Activated CD4-positive, alpha-beta memory T cell treated with anti-CD3 and anti-CD28 coated beads, Interleukin-2, amount 10 ng/mL, durations not matched to agents 7 days and 5 days (primary cell): ENCODE results near the gene ENTPD3. TPM values are rescaled to one million over a fixed set of nuclear protein-coding genes. Genes with fewer than 3 reads are reported as not detected.
A peak's percentile ranks its signal among the peaks of the same experiment; 100 is the strongest.
"Not testable (repeated sequence)": the region's sequence is repeated elsewhere in the genome, so short reads cannot be mapped to it uniquely, and the experiment has no call there.

Experiments
- CTCF ChIA-PET: fragments of 350-600 bp; sonication (Branson Sonifier 250); formaldehyde crosslinking; loops from one replicate; lab custom pipeline; 2021; ENCODE audit warnings: antibody characterized with exemption, inconsistent platforms; lab: Charles Lee
- POLR2A ChIA-PET: fragments of 350-600 bp; sonication (Branson Sonifier 250); formaldehyde crosslinking; loops from one replicate; lab custom pipeline; 2021; ENCODE audit warnings: antibody characterized with exemption; lab: Charles Lee
- DNase-seq: peaks from one replicate; pipeline ENCODE4 v3.0.0-alpha.2; 2020
- H3K27ac Mint-ChIP-seq: one replicate; pipeline ENCODE4 v1.8.0; 2021; ENCODE audit warnings: mild to moderate bottlenecking, mixed read lengths
- H3K27me3 Mint-ChIP-seq: one replicate; pipeline ENCODE4 v1.8.0; 2021; ENCODE audit warnings: mixed read lengths
- H3K36me3 Mint-ChIP-seq: one replicate; pipeline ENCODE4 v1.8.0; 2021; ENCODE audit warnings: low read depth, mixed read lengths
- H3K4me1 Mint-ChIP-seq: one replicate; pipeline ENCODE4 v1.8.0; 2021; ENCODE audit warnings: mixed read lengths
- H3K4me3 Mint-ChIP-seq: one replicate; pipeline ENCODE4 v1.8.0; 2021; ENCODE audit warnings: mild to moderate bottlenecking, mixed read lengths
- H3K9me3 Mint-ChIP-seq: one replicate; pipeline ENCODE4 v1.8.0; 2021; ENCODE audit warnings: mixed read lengths
- total RNA-seq, 2 experiments: library from RNA; stranded (reverse); gene quantifications; one replicate each; pipeline ENCODE4 v1.2.3, GENCODE V29; 2021

The ENTPD3 gene
- total RNA-seq, 2 experiments from 2014 or later: not detected

DNA sequence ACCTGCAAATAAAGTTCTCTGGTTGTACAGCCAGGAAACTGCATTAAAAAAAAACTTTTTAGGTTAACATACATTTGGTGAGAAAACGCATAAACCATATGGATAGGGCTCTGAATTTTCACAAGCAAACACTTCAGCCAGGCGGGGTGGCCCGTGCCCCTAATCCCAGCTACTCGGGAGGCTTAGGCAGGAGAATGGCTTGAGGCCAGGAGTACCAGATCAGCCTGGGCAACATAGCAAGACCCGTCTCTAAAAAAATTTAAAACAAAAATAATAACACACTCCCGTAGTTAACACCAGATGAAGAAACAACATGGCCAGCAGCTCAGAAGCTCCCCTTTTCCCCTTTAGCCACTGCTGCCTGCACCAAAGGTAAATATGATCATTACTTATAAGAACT lies 66.9 kb downstream of the ENTPD3 start:
- Mint-ChIP-seq H3K4me3 (peak overlapping the region; percentile 86), H3K36me3 (peaks cover 17% of the 10 kb centered on the region), H3K27ac (no peak overlapping the region), H3K4me1 (peaks cover 58% of the 10 kb centered on the region), H3K27me3 (no peaks in the 10 kb centered on the region), H3K9me3 (no peaks in the 10 kb centered on the region)
- ChIA-PET CTCF (interaction anchor here (1.0 to 2.6 kb wide), 3 partner anchors 10 to 127 kb away, joined by 3 to 6 read pairs (median 4); no protein-coding TSS in a partner anchor), POLR2A (interaction anchor here (0.8 to 3.5 kb wide), 8 partner anchors 11 to 746 kb away, joined by 3 to 46 read pairs (median 12); partner anchors contain the start of genes CTNNB1, EIF1B, ZNF619 and ZNF620)
- DNase-seq: no peak

DNA sequence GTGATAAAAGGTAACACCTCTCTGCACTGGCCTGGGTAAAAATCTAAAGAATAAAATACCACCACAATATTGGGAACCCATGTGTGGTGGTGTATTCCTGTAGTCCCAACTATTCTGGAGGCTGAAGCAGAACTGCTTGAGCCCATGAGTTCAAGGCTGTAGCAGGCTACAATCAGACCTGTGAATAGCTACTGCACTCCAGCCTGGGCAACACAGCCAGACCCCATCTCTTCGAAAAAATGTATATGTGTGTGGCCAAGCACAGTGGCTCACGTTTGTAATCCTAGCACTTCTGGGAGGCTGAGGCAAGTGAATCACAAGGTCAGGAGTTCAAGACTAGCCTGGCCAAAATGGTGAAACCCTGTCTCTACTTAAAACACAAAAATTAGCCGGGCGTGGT lies 68.3 kb downstream of the ENTPD3 start:
- H3K4me1 Mint-ChIP-seq: peaks cover 68% of the 10 kb centered on the region
- ChIA-PET POLR2A (interaction anchor here (3.5 kb wide), 1 partner anchor 9 kb away, joined by 19 read pairs; no protein-coding TSS in a partner anchor), CTCF (no interaction called here)
- peak overlapping the region; percentile 80 for H3K4me3 Mint-ChIP-seq
- no peaks in the 10 kb centered on the region for H3K9me3 Mint-ChIP-seq
- peaks cover 31% of the 10 kb centered on the region for H3K36me3 Mint-ChIP-seq
- DNase-seq: no peak
- no peaks in the 10 kb centered on the region for H3K27me3 Mint-ChIP-seq
- no peak overlapping the region for H3K27ac Mint-ChIP-seq

DNA sequence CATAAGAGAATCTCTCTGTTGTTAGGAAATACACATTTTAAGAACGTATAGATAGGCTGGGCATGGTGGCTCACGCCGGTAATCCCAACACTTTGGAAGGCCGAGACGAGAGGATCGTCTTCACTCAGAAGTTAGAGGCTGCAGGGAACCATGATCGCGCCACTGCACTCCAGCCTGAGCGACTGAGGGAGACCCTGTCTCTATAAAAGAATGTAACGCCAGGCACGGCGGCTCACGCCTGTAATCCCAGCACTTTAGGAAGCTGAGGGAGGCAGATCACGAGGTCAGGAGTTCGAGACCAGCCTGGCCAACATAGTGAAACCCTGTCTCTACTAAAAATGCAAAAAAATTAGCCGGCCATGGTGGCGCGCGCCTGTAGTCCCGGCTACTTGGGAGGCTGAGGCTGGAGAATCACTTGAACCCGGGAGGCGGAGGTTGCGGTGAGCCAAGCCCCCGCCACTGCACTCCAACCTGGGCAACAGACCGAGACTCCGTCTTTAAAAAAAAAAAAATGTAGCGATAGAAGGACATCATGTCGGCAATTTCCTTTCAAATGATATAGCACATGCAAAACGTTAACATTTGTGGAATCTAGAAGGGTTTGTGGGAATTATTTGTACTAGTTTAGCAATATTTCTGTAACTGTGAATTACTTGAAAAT lies 69.4 kb downstream of the ENTPD3 start:
- Mint-ChIP-seq H3K4me3 (peak overlapping the region; percentile 80), H3K27me3 (no peaks in the 10 kb centered on the region), H3K36me3 (peaks cover 38% of the 10 kb centered on the region), H3K27ac (peak overlapping the region; percentile 86), H3K9me3 (no peaks in the 10 kb centered on the region), H3K4me1 (peaks cover 72% of the 10 kb centered on the region)
- DNase-seq: no peak
- ChIA-PET POLR2A (interaction anchor here (0.6 to 3.8 kb wide), 15 partner anchors 14 to 743 kb away, joined by 3 to 34 read pairs (median 5); partner anchors contain the start of genes CTNNB1, EIF1B, ZNF619 and ZNF620), CTCF (interaction anchor here (1.7 kb wide), 1 partner anchor 50 kb away, joined by 5 read pairs; the partner anchor contains the start of gene ZNF620)

DNA sequence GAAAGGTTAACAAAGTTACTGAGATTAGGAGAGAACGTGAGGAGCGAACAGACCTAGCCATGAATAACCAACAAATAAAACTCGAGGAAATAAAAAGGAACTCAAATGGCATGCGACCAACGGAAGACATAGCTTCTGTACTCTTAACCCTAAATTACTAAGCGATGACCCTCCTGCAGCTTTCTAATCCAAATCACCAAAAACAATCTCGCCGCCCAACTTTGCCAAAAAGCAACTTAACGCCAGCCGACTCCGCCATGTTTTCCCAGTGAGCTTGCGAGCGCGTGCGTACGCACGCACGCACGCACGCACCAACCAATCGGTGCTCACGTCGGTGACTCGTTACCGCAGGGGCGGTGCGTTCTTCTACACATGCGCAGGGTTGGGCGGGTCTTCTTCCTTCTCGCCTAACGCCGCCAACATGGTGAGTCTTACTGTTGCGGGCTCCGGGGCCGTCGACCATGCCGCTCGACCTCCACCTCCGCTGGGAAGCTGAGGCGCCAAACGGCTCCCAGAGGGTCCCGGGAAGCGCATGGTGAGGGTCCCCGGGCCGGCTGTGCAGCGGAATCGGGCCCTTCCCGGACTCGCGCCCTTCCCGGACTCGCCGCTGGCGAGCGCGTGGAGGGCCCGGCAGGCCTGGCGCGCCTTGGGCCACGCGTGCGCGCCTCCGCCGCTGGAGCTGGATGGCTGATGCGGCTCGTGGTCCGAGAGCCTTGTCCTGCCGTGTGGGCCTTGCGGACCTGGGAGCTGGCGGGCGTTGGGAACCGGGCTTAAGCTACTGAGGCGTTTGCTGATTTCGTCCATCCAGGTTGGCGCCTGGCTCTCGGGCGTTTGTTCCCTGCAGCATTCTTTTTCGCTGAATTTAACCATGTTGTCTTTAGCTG lies 70.2 kb downstream of the ENTPD3 start, which contains the start of gene RPL14:
TSS of gene RPL14 (plus strand) at position 400 of the 884 bp plus-strand sequence. CDS start at position 533, 133 bp downstream.
- ChIA-PET POLR2A (interaction anchor here (0.6 to 3.8 kb wide), 19 partner anchors 13 to 1493 kb away, joined by 3 to 34 read pairs (median 4); partner anchors contain the start of genes CTNNB1, EIF1B, ZNF619 and ZNF620), CTCF (interaction anchor here (1.1 to 1.7 kb wide), 4 partner anchors 49 to 148 kb away, joined by 3 to 5 read pairs (median 4); partner anchors contain the start of gene ZNF620)
- Mint-ChIP-seq H3K4me3 (peak within 1 kb of the TSS; percentile 80), H3K36me3 (peaks cover 46% of the 10 kb centered on the region), H3K9me3 (no peaks in the 10 kb centered on the region), H3K27me3 (no peaks in the 10 kb centered on the region), H3K27ac (peak within 1 kb of the TSS; percentile 86), H3K4me1 (peaks cover 70% of the 10 kb centered on the region)
- DNase-seq: peak; percentile 96

DNA sequence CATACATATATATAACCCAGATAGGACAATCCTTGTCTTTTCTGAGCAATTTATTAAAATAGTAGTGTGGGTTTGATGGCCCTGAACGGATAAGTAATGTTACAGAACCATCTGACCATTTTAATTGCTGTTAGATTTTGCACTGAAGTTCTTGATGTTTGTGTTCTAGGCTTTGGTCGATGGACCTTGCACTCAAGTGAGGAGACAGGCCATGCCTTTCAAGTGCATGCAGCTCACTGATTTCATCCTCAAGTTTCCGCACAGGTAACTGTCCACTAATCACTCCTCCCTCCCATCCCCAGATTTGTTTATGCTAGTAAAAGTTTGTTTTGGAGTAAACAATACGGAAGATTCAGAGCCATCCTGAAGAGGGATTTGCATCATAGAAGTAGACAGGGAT lies 71.5 kb downstream of the ENTPD3 start:
- CTCF ChIA-PET: interaction anchor here (0.6 to 1.6 kb wide), 3 partner anchors 18 to 150 kb away, joined by 4 read pairs; partner anchors contain the start of gene ZNF619
- POLR2A ChIA-PET: interaction anchor here (1.3 to 3.8 kb wide), 7 partner anchors 18 to 741 kb away, joined by 3 to 34 read pairs (median 14); partner anchors contain the start of genes CTNNB1, ZNF619, ZNF620 and ZNF621
- H3K9me3 Mint-ChIP-seq: no peaks in the 10 kb centered on the region
- H3K27ac Mint-ChIP-seq: peak overlapping the region; percentile 80
- H3K4me3 Mint-ChIP-seq: peak overlapping the region; percentile 80
- no peak for DNase-seq
- H3K36me3 Mint-ChIP-seq: peaks cover 56% of the 10 kb centered on the region
- peaks cover 65% of the 10 kb centered on the region for H3K4me1 Mint-ChIP-seq
- H3K27me3 Mint-ChIP-seq: no peaks in the 10 kb centered on the region

DNA sequence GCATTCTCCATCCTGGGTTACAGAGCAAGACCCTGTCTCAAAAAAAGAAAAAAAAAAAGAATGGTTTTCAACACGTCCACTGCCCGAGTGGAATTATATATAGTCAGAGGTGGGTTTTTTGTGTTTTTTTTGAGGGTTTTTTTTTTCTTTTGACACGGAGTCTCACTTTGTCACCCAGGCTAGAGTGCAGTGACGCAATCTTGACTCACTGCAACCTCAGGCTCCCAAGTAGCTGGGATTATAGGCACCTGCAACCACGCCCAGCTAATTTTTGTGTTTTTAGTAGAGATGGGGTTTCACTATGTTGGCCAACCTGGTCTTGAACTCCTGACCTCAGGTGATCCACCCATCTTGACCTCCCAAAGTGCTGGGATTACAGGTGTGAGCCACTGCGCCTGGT lies 73.5 kb downstream of the ENTPD3 start:
- not testable (repeated sequence) for H3K27me3 Mint-ChIP-seq, H3K9me3 Mint-ChIP-seq, H3K27ac Mint-ChIP-seq, DNase-seq, H3K4me3 Mint-ChIP-seq
- CTCF ChIA-PET: interaction anchor here (0.6 kb wide), 1 partner anchor 218 kb away, joined by 3 read pairs; no protein-coding TSS in a partner anchor
- peaks cover 72% of the 10 kb centered on the region for H3K4me1 Mint-ChIP-seq
- H3K36me3 Mint-ChIP-seq: peaks cover 75% of the 10 kb centered on the region
- POLR2A ChIA-PET: interaction anchor here (0.9 kb wide), 1 partner anchor 17 kb away, joined by 3 read pairs; no protein-coding TSS in a partner anchor

DNA sequence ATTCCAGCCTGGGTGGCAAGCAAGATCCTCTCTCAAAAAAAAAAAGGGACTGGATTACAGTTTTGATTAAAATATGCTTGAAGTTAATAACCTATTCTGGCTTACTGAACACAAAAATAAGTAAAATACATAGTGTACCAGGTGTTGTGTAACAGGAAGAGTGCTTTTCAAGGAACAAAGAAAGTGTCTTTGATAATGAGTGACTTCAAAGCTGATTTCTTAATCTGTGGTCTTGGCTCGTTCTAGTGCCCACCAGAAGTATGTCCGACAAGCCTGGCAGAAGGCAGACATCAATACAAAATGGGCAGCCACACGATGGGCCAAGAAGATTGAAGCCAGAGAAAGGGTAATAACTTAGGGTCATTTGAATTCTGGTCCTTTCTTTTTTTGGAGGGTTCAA lies 74.2 kb downstream of the ENTPD3 start:
- no peak for DNase-seq
- peaks cover 82% of the 10 kb centered on the region for H3K36me3 Mint-ChIP-seq
- no peaks in the 10 kb centered on the region for H3K9me3 Mint-ChIP-seq
- H3K27me3 Mint-ChIP-seq: no peaks in the 10 kb centered on the region
- POLR2A ChIA-PET: interaction anchor here (0.9 to 1.0 kb wide), 2 partner anchors 9 to 16 kb away, joined by 3 to 4 read pairs; no protein-coding TSS in a partner anchor
- CTCF ChIA-PET: no interaction called here
- peaks cover 67% of the 10 kb centered on the region for H3K4me1 Mint-ChIP-seq
- H3K4me3 Mint-ChIP-seq: no peak overlapping the region
- H3K27ac Mint-ChIP-seq: peak overlapping the region; percentile 23

DNA sequence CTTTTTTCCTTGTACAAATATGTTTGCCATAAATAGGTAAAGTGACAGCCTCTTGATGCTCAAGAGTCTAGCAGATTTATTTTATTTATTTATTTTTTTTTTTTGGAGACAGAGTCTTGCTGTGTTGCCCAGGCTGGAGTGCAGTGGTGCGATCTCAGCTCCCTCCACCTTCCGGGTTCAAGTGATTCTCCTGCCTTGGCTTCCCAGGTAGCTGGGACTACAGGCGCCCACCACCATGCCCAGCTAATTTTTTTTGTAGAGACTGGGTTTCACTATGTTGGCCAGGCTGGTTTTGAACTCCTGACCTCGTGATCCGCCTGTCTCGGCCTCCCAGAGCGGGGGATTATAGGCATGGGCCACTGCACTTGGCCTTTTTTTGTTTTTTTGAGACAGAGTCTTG lies 75.9 kb downstream of the ENTPD3 start:
- H3K27ac Mint-ChIP-seq, DNase-seq, H3K9me3 Mint-ChIP-seq, H3K27me3 Mint-ChIP-seq, H3K4me3 Mint-ChIP-seq, CTCF ChIA-PET: not testable (repeated sequence)
- Mint-ChIP-seq H3K36me3 (peaks cover 84% of the 10 kb centered on the region), H3K4me1 (peaks cover 61% of the 10 kb centered on the region)
- POLR2A ChIA-PET: interaction anchor here (1.8 to 3.3 kb wide), 3 partner anchors 15 to 61 kb away, joined by 5 to 18 read pairs (median 13); partner anchors contain the start of genes ZNF619 and ZNF621

DNA sequence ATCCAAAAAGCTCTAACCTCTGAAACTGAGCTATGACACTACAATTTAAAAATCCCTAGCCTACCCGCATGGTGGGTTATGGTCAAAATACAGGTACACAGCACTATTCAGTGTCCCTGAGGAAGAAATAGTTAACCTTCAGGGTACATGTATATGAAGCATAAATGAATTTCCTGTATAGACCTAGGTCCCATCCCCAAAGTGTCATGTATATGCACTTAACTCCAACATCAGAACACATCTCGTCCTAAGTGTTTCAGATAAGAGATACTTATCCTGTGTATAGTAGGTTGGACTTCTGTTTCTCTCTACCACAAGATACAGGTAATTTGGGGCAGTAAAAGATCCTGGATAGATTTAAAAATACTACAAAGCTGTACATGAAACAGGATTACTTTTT lies 76.6 kb downstream of the ENTPD3 start:
- no peak for DNase-seq
- Mint-ChIP-seq H3K27ac (no peak overlapping the region), H3K36me3 (peaks cover 80% of the 10 kb centered on the region), H3K9me3 (no peaks in the 10 kb centered on the region), H3K4me3 (no peak overlapping the region), H3K27me3 (no peaks in the 10 kb centered on the region), H3K4me1 (peaks cover 53% of the 10 kb centered on the region)
- ChIA-PET CTCF (no interaction called here), POLR2A (interaction anchor here (0.6 to 3.3 kb wide), 5 partner anchors 10 to 233 kb away, joined by 3 to 19 read pairs (median 13); partner anchors contain the start of genes ZNF619 and ZNF621)

DNA sequence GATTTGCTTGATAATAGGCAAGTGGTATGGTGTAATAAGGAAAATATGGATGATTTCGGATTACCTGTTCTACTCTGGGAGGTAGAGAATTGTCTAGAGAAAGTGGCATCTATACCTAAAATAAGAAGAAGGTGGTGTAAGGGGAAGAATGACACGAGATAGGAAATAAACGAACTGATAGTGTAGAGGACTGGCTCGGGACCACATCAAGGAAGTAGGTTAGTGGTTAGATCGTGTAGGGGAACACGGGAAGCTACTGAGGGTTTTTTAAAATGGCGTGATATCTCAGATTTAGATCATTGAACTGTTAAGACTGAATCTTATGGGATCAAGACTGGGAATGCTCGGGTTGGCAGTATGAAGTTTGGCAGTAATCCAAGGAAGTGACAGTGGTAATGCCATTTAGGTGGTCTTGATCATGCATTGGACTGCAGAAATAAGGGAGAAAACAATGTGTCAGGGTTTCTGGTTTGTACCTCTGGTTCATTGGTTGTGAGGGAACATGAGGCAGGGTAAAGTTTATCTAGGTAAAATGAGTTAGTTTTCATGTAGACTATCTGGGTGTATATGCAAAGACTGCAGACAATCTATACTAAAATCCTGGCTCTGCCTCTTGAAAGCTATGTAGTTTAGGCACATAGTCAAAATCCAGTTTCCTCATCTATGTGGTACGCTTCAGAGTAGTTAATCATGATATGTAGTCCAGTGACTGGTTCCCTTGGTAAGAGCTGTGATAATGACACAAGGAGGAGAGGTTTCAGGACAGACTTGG lies 77.5 kb downstream of the ENTPD3 start:
- H3K27ac Mint-ChIP-seq: peak overlapping the region; percentile 71
- peaks cover 71% of the 10 kb centered on the region for H3K36me3 Mint-ChIP-seq
- no peaks in the 10 kb centered on the region for H3K9me3 Mint-ChIP-seq
- ChIA-PET CTCF (interaction anchor here (1.0 kb wide), 2 partner anchors 10 to 12 kb away, joined by 3 read pairs; partner anchors contain the start of gene ZNF619), POLR2A (interaction anchor here (0.6 to 3.3 kb wide), 8 partner anchors 10 to 234 kb away, joined by 3 to 19 read pairs (median 5); partner anchors contain the start of genes ZNF619, ZNF620 and ZNF621)
- peaks cover 45% of the 10 kb centered on the region for H3K4me1 Mint-ChIP-seq
- DNase-seq: no peak
- no peaks in the 10 kb centered on the region for H3K27me3 Mint-ChIP-seq
- no peak overlapping the region for H3K4me3 Mint-ChIP-seq

DNA sequence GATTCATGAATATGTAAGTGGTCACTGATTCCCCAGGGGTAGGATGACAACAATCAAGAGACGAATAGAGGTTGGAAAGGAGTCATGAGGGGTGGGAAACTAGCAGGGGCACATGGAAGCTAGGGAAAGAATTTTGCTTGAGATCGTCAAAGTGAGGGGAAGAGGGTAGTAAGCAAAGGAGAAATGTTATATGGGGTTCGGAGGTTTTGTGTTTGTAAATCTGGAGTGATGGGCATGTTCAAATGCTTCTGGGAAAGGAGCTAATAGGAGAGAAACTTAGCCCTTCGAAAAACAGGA lies 78.1 kb downstream of the ENTPD3 start:
- H3K36me3 Mint-ChIP-seq: peaks cover 65% of the 10 kb centered on the region
- no peak overlapping the region for H3K4me3 Mint-ChIP-seq
- no peaks in the 10 kb centered on the region for H3K9me3 Mint-ChIP-seq
- peak overlapping the region; percentile 4 for H3K27ac Mint-ChIP-seq
- H3K27me3 Mint-ChIP-seq: no peaks in the 10 kb centered on the region
- DNase-seq: no peak
- peaks cover 43% of the 10 kb centered on the region for H3K4me1 Mint-ChIP-seq
- ChIA-PET POLR2A (interaction anchor here (0.7 to 3.3 kb wide), 5 partner anchors 9 to 59 kb away, joined by 4 to 19 read pairs (median 13); partner anchors contain the start of gene ZNF619), CTCF (interaction anchor here (1.0 kb wide), 1 partner anchor 12 kb away, joined by 3 read pairs; the partner anchor contains the start of gene ZNF619)
